T-helper 22 cell (primary cell): ENCODE measurements around the gene NFIC.
"Not testable (repeated sequence)": the region's sequence is repeated elsewhere in the genome, so short reads cannot be mapped to it uniquely, and the experiment has no call there.

Source experiments
- DNase-seq: peaks from one replicate; pipeline ENCODE4 v3.0.0-alpha.2; 2020; ENCODE audit warnings: low read depth

Gene NFIC

GRCh38 chr19:3492919-3493318, 126.5 kb downstream of the NFIC start:
- no peak for DNase-seq

GRCh38 chr19:3493651-3494050, 127.3 kb downstream of the NFIC start:
- DNase-seq, result no peak

- DNase-seq, result no peak
Observed at GRCh38 chr19:3494051-3494450, 127.7 kb downstream of the NFIC start.

- peak; percentile 20 for DNase-seq
Observed at GRCh38 chr19:3494559-3494958, 128.2 kb downstream of the NFIC start.

- DNase-seq, result no peak
Observed at GRCh38 chr19:3496392-3497273, 130.2 kb downstream of the NFIC start.

- no peak for DNase-seq
Observed at GRCh38 chr19:3497757-3498520, 131.6 kb downstream of the NFIC start.

GRCh38 chr19:3499738-3500428, 133.5 kb downstream of the NFIC start:
- no peak for DNase-seq

- peak; percentile 87 for DNase-seq
Observed at GRCh38 chr19:3500429-3501101, 134.2 kb downstream of the NFIC start, which contains the start of gene DOHH. Gene DOHH (minus strand): TSS chr19:3500674. CDS start chr19:3496814, 3,860 bp downstream.

GRCh38 chr19:3501780-3502179, 135.4 kb downstream of the NFIC start:
- DNase-seq, result no peak

GRCh38 chr19:3503036-3503572, 136.7 kb downstream of the NFIC start:
- DNase-seq, result no peak

- DNase-seq, result no peak
Observed at GRCh38 chr19:3504735-3505134, 138.4 kb downstream of the NFIC start.

GRCh38 chr19:3505598-3506383, 139.4 kb downstream of the NFIC start, which contains the start of gene FZR1:
Gene FZR1 (plus strand): TSS chr19:3506311. CDS start chr19:3522990, 16,679 bp downstream.
- DNase-seq, result peak; percentile 100

- peak; percentile 25 for DNase-seq
Observed at GRCh38 chr19:3506384-3507340, 140.3 kb downstream of the NFIC start.

GRCh38 chr19:3507371-3508120, 141.2 kb downstream of the NFIC start:
- DNase-seq, result peak; percentile 20

GRCh38 chr19:3508121-3508661, 141.8 kb downstream of the NFIC start:
- not testable (repeated sequence) for DNase-seq

- DNase-seq, result no peak
Observed at GRCh38 chr19:3508771-3509535, 142.6 kb downstream of the NFIC start.

GRCh38 chr19:3509566-3509989, 143.2 kb downstream of the NFIC start:
- DNase-seq, result no peak

- no peak for DNase-seq
Observed at GRCh38 chr19:3510727-3511126, 144.3 kb downstream of the NFIC start.
